Gastrocnemius medialis (tissue), 4 donors: ENCODE data around the gene PTPRF.

Source experiments
- CTCF ChIP-seq, 5 experiments: fragments of 450-650 bp in 3 of 5; fragments of 200-600 bp in 2 of 5; sonication (generic) in 2 of 5; IDR thresholded peaks in 4 of 5; conservative IDR thresholded peaks in 1 of 5; 1 replicate in 4 of 5; 2 replicates in 1 of 5; pipeline ENCODE4 v1.5.1; 2016 to 2019; ENCODE audit warnings: antibody characterized with exemption in 5 of 5, mild to moderate bottlenecking in 3 of 5, moderate library complexity in 3 of 5
- POLR2A ChIP-seq, 2 donors: fragments of 450-650 bp; IDR thresholded peaks; one replicate each; pipeline ENCODE4 v1.6.1; 2017; ENCODE audit warnings: antibody characterized with exemption in 2 of 2, mild to moderate bottlenecking in 2 of 2, moderate library complexity in 2 of 2

- TF ChIP-seq CTCF (IDR thresholded peaks at IDR 0.05 in 4 of 5, conservative IDR thresholded peaks at IDR 0.05 in 1 of 5) (no peak), POLR2A (IDR thresholded peaks at IDR 0.05) (no peak)
These were observed 21.5 kb upstream of the PTPRF start for GRCh38 chr1:43509007-43509739.
